GM19193 (cell line): ENCODE results near the gene CCNA2.
A peak's percentile ranks its signal among the peaks of the same experiment; 100 is the strongest.

Experiments
- POLR2A ChIP-seq: IDR thresholded peaks from 4 replicates; pipeline ENCODE4 v1.6.1; 2011; ENCODE audit not compliant: insufficient read depth, insufficient read length; ENCODE audit errors: extremely low read depth

The CCNA2 gene

DNA sequence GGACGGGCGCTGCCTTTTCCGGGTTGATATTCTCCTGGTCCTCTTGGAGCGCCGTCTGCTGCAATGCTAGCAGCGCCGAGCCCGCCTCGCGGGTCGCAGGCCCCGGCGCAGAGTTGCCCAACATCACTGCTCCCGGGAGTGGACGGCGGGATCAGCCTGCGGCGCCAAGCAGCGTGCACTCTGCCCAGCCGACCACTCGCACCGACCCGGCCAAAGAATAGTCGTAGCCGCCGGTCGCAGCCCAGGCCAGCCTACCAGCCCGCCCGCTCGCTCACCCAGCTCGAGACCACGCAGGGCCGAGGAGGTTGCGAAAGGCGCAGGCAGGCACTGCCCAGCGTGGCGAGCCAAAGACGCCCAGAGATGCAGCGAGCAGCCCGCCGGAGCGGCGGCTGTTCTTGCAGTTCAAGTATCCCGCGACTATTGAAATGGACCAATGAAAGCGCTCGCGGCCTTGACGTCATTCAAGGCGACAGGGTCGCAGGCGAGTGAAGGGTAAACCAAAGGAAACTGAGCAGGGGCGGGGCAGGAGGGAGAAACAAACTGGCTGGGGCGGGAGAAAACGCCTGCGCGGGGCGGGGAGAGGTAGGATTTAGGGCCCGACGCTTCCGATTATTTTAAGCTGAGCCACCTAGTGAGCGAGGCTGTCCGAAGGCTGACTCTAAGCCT, at the start of gene CCNA2:
TSS of gene CCNA2 (minus strand) at position 379 of the 666 bp plus-strand sequence. CDS start at position 124, 255 bp downstream.
- peak; percentile 92 for TF ChIP-seq POLR2A

DNA sequence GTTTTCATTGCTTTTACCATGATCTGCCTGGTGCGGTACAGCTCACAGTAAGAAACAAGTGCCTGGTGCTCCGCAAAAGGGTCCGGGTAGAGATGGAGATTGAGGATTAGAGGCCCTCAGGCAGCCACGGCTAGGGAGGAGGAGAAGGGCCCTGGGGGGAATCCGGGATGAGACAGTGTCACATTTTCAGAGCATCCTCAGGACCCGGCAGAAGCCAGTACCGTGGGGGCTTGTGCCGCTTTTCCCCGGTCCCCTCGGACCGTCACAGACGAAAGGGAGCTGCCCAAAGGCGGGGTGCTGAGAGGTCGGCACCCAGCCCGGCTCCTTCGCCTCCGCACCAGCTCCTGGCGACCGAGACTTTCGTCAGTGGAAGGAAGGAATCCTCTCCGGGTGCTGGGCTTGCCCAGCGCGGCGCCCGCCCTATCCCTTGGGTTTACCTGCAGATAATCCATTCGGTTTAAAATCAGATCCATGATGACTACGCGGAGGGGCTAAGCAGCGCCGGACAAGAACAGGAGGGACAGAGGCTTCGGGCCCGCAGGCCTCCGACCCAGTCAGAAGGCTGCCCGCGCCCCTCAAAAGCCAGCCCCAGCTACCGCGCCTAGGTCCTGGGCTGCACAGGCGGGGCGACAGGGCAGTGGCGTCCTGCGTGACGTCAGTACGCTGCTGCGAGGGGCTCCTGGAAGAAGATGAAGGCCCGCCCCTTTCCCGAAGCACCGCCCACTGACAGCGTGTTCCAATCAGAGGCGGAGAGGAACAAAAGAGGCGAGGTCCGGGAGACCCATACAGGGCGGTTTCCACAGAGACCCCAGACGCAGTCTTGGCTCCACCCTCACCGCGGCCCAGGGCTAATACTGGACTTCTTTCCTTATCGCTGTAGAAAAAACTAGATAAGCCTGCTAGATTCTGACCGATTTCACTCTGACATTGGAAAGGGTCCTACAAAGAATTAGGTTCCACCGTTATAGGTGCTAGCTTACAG, 46.4 kb upstream of the CCNA2 start, which contains the start of gene BBS7:
TSS of gene BBS7 (minus strand) at position 634 of the 982 bp plus-strand sequence. CDS start at position 473, 161 bp downstream.
- peak; percentile 85 for TF ChIP-seq POLR2A

DNA sequence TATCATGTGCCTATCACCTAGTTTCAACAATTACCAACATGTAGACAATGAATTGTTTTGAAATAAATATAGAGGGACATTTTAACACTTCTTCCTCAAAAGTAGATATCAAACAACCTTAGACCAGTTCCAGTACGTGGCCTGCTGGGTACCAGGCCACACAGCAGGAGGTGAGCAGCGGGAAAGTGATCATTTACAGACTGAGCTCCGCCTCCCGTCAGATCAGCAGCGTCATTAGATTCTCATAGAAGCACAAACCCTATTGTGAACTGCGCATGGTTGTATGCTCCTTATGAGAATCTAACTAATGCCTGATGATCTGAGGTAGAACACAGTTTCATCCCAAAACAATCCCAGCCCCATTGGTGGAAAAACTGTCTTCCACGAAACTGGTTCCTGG, 40.1 kb upstream of the CCNA2 start:
- TF ChIP-seq POLR2A, result no peak

DNA sequence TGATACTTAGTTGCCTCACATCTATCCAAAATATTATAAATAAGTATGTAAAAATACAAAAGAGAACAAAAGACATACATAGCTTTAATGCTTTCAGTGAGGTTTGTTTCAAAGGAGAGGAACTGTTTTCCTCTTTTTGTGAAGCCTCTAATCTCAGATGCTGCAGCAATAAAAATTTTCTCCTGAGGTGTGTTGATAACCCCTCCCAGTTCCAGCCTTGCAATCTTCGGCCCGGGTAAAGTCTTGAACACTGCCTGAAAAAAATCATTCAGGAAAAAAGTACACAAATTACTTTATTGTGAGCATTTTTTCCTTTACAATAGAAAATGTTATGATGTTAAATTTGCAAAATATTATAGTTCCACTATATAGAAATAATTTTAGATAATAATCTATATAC, 37.7 kb upstream of the CCNA2 start:
- no peak for TF ChIP-seq POLR2A

DNA sequence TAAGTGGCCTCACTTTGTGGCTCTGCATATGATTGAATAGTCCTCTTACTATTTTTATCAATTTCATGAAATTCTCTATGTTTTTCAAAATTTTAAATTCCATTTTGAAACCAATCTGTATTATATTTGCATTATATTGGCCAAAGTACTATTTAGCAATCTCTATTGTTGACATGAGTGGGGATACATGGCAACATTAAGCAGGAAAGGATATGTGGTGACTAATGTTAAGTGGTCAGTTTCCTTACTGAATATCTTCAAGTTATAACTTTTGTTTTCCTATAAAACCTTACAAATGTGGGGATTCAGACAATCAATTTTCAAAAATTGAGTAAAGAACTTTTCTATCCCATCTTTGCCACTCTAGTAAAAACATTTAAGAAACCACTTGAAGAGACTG, 36.4 kb upstream of the CCNA2 start:
- no peak for TF ChIP-seq POLR2A

DNA sequence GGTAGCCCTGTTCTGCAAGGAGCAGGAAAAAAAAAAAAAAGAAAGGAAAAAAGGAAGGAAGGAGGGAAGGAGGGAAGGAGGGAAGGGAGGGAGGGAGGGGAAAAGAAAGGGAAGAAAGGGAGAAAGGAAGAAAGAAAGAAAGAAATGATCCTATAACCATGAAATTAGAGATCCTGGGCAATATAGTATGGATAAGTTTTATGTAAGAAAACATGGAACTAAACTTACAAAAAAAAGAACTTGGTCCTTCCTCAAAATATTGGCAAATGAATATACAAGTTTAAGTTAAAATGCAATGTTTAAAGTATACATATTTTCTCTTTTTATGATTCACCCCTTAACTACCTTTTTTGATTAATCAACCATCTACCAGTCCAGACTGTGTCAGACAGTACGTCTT, 27.7 kb upstream of the CCNA2 start:
- no peak for TF ChIP-seq POLR2A

DNA sequence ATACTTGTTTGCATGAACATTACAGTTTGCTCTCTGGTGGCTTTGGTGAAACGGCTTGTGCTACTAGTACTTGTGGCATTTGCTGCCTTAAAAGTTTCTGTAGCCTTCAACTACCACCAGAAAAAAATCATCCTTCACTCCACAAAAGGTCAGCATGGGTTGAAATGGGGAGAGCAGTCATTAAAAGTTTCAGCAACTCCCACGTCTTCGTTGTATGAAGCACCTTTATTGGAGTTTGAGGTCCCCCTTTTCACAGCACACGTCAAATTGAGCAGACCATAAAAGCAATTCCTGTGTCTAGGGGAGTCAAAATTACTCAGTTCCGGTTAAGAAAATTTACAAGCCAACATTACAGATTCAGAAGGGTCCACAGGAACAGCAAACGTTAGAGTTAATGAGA, 23.0 kb upstream of the CCNA2 start:
- no peak for TF ChIP-seq POLR2A

DNA sequence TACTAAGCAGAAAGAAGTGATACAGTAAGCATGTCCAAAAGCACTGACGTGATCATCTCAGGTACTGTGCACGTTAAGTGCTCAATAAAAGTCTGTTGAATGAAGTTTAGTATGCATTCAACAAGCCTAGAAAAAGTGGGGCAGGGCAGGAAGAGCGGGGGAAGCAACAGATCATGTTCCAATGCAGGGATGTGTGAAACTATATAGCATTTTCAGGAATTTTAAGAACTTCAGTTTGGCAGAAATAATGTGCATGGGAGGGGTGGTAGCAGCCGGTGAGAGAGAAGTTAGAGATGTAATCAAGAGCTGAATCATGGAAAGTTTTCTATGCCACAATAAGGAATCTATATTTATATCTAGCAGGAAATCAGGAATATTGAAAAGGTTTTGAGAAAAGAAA, 19.2 kb upstream of the CCNA2 start:
- TF ChIP-seq POLR2A, result no peak

DNA sequence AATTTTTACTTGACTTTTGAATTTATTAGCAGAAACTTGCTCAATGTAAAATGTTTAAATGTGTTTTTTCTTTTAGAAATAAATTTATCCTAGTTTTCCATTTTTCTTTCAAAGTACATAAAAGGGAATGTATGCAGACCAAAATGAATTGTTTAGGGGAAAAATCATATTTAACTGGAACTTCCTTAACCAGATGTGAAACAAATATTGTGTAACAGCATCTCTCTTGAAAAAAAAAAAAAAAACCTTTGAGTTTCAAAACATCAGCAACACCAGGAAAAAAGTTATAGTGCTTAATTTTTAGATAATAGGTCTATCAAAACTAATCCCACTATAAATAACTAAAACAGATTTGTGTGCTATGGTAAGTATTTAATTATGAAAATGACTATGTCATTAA, 14.5 kb upstream of the CCNA2 start:
- TF ChIP-seq POLR2A, result no peak

DNA sequence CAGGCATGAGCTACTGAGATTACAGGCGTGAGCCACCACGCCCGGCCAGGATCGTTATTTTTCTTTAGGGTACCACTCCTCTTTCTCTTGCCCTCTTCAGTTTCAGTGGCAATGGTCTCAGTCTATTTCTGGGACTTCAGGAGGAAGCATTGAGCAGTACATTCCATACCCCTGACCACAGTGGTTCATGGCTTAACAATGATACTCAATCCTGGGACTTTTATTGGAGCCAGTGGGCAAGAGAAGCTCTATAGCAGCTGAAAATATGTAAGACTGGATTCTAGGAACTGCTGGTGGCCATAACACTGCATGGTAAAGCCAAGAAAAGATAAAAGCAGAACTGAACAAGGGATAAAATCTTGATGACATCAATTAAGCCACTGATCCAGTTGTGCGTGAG, 5.8 kb upstream of the CCNA2 start:
- TF ChIP-seq POLR2A, result no peak

DNA sequence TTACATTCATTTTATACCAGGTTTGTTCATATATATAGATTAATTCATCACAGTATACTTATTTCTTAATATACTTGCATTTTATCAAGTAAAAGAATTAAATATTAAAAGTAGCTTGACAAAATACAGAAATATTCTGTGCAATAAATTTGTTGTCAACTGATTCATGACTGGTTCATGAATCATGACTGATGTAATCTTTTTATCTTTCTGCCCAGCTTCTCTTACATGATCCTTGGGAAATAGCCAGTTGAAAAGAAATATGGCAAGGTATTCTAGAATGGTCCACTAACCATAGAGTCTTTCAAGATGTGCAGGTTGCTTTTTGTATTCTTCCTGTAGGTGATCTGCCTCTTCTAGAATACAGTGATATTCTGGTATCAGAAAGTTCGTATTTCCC, 4.2 kb upstream of the CCNA2 start:
- no peak for TF ChIP-seq POLR2A

DNA sequence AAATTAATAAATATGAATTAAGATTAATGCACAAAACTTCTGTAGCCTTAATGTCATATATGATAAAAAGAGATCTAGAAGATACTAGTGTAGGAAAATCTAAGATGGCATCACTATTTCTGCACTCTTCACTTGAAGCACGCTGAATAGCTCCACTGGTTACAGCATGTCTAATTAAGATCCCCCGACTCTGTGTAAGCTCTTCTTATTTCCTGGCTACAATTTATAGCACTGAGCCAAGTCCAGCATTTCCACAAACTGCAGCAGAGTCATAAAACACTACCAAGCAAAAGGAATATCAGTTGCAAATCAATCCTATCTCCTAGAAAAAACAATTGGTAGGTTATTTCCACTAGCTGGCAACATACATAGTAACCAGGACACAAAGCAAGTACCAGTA, 1.3 kb upstream of the CCNA2 start:
- no peak for TF ChIP-seq POLR2A

DNA sequence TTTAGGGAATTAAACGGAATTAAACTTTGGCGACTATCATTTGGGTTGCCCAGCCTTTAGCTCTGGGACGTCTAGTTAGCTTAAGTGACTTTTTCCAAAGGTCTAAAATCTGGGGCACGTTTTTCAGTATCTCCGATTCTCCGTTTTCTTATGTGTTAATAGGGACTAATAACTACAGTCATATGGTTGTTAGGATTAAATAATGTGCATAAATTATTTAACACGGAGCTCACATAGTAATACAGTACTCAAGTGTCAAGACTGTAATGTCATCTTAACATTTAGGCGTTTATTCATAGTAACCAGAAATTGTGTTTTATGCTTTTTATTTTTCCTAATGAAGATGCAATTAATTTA, 466 bp upstream of the CCNA2 start:
- no peak for TF ChIP-seq POLR2A

DNA sequence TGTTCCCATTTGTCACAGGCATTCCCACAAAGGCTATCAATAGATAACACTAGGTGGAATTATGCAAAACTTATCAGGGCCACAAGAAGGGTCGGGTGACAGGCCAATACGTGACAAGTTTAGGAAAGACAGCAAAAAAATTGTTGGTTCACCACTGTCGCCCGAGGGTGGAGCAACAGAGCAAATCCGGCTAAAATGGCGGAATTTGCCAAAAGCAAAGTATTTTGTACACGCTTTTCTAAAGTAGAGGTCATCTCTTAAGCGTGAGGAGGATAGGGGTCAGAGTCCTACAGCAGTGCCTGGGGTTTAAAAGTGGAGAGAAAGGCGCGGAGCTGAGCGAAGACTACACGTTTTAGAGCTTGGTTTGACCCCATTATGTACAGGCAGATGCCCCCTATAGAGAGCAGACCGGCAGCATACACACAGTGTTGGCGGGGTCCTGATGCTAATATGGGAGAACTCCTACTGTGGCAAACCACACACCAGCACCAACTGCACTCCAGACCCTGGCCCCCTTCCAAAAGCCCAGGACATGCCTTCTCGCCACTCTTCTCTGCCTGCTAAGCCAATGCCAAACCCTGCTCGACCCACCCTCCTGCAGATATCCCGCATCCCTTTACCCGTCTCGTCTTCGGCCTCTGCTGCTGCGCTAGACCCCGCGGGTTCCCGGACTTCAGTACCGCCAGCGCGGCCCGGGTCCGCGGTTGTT, 733 bp downstream of the CCNA2 start:
- TF ChIP-seq POLR2A, result no peak

DNA sequence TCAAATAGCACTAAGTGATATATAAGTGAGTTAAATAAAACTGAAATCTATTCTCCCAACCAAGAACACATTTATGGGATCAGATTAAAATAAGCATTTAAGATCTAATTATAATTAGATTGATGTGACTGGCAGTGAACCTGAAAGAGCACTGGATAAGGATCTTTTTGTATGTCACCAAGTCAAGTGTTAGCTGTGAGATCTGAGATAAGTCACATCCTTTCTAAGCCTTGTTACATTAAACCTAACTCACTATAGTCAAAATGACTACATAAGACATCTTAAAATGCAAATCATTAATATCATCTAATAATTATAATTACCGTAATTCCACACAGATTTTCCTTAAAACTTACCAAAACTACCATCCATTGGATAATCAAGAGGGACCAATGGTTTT, 1.6 kb downstream of the CCNA2 start:
- TF ChIP-seq POLR2A, result no peak
